ENCODE data around the gene SLC4A1AP.

SLC4A1AP gene

DNA sequence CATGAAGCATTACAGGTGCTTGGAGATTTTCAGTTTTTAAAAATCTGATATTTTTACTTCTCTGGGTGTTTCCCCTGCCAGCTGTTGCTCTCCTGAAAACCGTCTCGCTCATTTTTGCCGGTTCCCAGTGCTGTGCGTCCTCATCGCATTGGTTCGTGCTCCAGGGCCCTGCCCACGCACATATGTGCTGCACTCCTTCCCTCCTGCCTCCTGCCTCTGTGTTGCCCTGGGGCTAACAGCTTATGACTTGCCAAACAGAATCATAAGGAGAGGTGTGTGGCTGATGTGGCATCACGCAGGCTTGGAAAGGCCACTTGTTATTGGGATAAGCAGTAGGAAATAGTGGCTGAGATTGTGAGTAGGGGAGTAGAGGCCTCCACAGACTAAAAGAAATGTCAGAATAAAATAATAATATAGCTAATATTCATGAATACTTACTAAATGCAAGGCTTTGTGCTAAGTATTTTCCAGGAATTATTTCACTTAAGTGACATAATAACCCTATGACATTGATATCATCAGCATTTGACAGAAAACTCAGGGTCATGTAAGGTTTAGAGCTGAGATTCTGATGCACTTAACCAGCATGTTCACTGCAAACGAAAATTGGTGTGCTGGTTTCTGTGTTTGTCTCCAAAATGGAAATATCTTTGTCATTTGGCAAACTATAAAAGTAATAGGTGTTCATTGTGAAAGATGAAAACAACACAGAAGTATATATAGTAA lies 53.5 kb downstream of the SLC4A1AP start:
- TF ChIP-seq POLR2AphosphoS5 (IDR thresholded peaks at IDR 0.05; ENCODE audit: low read depth, low read length) (no peak), FOXP2 (optimal IDR thresholded peaks at IDR 0.05; ENCODE audit: borderline replicate concordance, extremely low read depth, extremely low read length, insufficient read depth) (peak; percentile 51)

DNA sequence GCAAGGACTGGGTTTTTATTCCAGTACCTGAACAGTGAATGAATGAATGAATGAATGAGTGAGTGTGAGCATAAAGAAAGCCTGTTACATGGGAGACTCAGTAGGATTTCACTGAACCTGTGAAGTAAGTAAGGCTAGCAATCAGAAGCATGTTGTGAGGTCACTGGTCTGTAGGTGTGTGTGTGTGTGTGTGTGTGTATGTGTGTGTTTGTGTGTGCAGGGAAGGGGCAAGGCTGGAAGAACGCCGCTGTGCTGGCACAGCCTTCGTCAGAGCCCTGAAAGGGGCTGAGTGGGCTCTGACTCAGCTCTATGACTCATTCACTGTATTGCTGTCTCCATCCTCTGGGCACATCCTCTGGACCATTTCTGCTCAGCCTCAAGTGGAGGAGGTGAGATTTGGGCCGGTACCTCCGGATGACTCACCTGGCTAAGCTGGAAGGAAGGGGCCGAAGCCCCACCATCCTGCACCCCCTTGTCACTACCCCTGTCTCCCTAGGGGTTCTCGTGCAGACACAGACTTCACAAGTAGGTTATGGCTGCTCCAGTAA lies 56.4 kb downstream of the SLC4A1AP start:
- TF ChIP-seq FOXP2 (optimal IDR thresholded peaks at IDR 0.05; ENCODE audit: borderline replicate concordance, extremely low read depth, extremely low read length, insufficient read depth) (peak; percentile 44), POLR2AphosphoS5 (IDR thresholded peaks at IDR 0.05; ENCODE audit: low read depth, low read length) (no peak)
- TF ChIP-seq, protein P1, sequence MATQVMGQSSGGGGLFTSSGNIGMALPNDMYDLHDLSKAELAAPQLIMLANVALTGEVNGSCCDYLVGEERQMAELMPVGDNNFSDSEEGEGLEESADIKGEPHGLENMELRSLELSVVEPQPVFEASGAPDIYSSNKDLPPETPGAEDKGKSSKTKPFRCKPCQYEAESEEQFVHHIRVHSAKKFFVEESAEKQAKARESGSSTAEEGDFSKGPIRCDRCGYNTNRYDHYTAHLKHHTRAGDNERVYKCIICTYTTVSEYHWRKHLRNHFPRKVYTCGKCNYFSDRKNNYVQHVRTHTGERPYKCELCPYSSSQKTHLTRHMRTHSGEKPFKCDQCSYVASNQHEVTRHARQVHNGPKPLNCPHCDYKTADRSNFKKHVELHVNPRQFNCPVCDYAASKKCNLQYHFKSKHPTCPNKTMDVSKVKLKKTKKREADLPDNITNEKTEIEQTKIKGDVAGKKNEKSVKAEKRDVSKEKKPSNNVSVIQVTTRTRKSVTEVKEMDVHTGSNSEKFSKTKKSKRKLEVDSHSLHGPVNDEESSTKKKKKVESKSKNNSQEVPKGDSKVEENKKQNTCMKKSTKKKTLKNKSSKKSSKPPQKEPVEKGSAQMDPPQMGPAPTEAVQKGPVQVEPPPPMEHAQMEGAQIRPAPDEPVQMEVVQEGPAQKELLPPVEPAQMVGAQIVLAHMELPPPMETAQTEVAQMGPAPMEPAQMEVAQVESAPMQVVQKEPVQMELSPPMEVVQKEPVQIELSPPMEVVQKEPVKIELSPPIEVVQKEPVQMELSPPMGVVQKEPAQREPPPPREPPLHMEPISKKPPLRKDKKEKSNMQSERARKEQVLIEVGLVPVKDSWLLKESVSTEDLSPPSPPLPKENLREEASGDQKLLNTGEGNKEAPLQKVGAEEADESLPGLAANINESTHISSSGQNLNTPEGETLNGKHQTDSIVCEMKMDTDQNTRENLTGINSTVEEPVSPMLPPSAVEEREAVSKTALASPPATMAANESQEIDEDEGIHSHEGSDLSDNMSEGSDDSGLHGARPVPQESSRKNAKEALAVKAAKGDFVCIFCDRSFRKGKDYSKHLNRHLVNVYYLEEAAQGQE (IDR thresholded peaks at IDR 0.05; ENCODE audit: insufficient read depth in 1 of 2, low read depth in 2 of 2, low read length in 2 of 2), result 0 out of 4 replicates have a peak, but pooled peaks of 1 of the 2 experiments have one; percentile 10

DNA sequence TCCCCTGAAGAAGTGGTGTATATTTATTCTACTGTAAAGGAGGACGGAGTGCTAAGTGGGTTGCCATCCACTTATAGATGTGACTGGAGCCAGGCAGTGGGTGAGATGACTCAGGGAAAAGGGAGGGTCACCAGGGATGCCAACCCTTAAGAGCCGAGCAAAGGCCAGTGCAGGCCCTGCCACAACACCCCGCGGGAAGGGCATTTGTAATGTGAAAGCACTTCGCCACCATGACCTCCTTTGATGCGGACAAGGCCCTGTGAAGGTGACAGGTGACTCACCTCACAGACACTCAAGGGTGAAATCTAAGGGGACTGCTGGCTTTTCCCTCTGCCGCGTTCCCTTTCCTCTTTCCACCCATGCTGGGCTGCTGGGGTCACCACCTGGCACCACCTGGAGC lies 57.6 kb downstream of the SLC4A1AP start:
- TF ChIP-seq, protein P1 (IDR thresholded peaks at IDR 0.05; ENCODE audit: insufficient read depth in 1 of 2, low read depth in 2 of 2, low read length in 2 of 2), result no peak
- TF ChIP-seq POLR2AphosphoS5 (IDR thresholded peaks at IDR 0.05; ENCODE audit: low read depth, low read length) (no peak), SIN3A (IDR thresholded peaks at IDR 0.05; ENCODE audit: borderline replicate concordance, insufficient read depth, low read length) (no peak), TAF1 (IDR thresholded peaks at IDR 0.05; ENCODE audit: borderline replicate concordance, insufficient read depth, low read length) (no peak), FOXP2 (optimal IDR thresholded peaks at IDR 0.05; ENCODE audit: borderline replicate concordance, extremely low read depth, extremely low read length, insufficient read depth) (no peak)

DNA sequence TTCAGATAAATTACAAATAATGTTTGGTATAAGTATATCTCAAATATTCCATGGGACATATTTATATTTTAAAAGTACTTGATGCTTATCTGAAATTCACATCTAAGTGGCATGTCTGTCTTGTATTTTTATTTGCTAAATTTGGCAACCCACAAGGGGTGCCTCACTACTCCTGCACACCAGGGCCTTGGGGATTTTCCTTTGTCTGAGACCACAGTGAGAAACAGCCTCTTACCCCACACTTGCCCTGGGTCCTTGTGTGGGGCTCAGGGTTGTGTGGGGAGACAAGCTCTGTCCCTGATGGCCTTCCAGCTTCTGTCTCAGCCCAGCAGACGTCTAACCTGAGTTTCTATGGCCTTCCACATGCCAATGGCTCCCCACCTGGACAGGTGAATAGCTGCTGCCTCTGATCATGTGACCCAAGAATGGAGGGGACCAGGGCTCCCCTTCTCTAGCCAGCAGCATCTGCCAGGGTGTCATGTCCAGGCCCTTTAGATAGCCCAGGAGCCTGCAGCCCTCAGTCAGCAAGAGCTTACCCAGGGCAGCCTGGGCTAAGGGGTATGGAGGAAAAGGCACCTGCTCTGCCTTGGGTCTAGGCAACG lies 58.3 kb downstream of the SLC4A1AP start:
- TF ChIP-seq TAF1 (IDR thresholded peaks at IDR 0.05; ENCODE audit: borderline replicate concordance, insufficient read depth, low read length) (no peak), FOXP2 (optimal IDR thresholded peaks at IDR 0.05; ENCODE audit: borderline replicate concordance, extremely low read depth, extremely low read length, insufficient read depth) (no peak), POLR2AphosphoS5 (IDR thresholded peaks at IDR 0.05; ENCODE audit: low read depth, low read length) (no peak), SIN3A (IDR thresholded peaks at IDR 0.05; ENCODE audit: borderline replicate concordance, insufficient read depth, low read length) (no peak)
- TF ChIP-seq, protein P1 (IDR thresholded peaks at IDR 0.05; ENCODE audit: insufficient read depth in 1 of 2, low read depth in 2 of 2, low read length in 2 of 2), result no peak

DNA sequence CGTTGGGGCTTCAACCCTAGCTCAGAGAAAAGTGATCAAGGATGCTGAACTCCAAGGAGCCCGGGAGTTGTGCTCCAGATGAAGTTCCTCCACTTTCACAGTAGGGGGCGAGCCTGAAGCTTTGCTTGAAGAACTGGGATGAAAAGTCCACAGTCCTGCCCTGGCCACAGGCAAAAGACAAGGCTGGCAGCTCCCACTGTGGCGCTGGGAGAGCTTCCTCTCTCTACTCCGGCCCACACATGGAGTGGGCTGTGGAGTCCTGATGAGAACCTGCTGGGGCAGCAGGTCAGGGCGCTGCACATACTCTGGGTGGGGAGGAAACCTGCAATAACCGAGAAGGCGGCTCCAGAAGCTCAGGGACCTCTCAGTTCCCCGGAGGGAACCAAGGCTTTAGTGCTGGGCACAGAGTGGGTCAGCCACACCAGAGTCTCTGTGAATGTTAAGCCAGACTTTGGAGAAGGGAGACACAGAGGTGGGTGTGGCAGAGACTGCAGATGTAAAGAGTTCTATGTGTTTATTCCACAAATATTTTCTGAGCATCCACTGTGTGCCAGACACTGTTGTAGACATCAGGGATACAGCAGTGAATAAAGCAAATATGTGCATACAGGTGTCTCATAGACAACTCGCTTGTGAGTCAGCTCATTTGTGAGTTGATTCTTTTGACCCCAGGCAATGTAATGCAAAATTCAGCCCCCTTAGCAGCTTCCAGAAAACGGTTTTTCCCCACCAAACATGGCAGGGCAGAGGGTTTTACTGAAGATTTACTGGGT lies 59.9 kb downstream of the SLC4A1AP start:
- TF ChIP-seq, protein P1 (IDR thresholded peaks at IDR 0.05; ENCODE audit: insufficient read depth in 1 of 2, low read depth in 2 of 2, low read length in 2 of 2), result no peak
- TF ChIP-seq TAF1 (IDR thresholded peaks at IDR 0.05; ENCODE audit: borderline replicate concordance, insufficient read depth, low read length) (no peak), SIN3A (IDR thresholded peaks at IDR 0.05; ENCODE audit: borderline replicate concordance, insufficient read depth, low read length) (no peak)
